K562 (cell line): ENCODE data around the gene PRPF8. TPM values are rescaled to one million over a fixed set of nuclear protein-coding genes. Genes with fewer than 3 reads are reported as not detected.

ENCODE experiments used
- BCOR ChIP-seq: fragments of 450-650 bp; IDR thresholded peaks from 2 replicates; pipeline ENCODE4 v1.6.1; 2016
- ILK ChIP-seq: fragments of 450-650 bp; IDR thresholded peaks from 2 replicates; pipeline ENCODE4 v1.6.1; 2016; ENCODE audit warnings: missing genetic modification characterization, low read depth, mild to moderate bottlenecking, missing compliant biosample characterization, moderate library complexity, borderline replicate concordance
- IRF2 ChIP-seq: sonication (generic); formaldehyde crosslinking; IDR thresholded peaks from 2 replicates; pipeline ENCODE4 v1.8.1; 2022; ENCODE audit warnings: mild to moderate bottlenecking, missing genetic modification reagents
- KAT2B ChIP-seq: IDR thresholded peaks from one replicate; pipeline ENCODE4 v1.6.1; 2012; ENCODE audit warnings: low read depth, mild to moderate bottlenecking, control low read depth, inconsistent platforms, low read length, moderate library complexity
- KDM2B ChIP-seq: fragments of 250-450 bp; sonication (Bioruptor Pico); IDR thresholded peaks from 2 replicates; pipeline ENCODE4 v1.8.0; 2021; ENCODE audit warnings: mild to moderate bottlenecking, moderate library complexity
- MAZ ChIP-seq, 2 experiments: fragments of 450-650 bp in 1 of 2; sonication (generic) in 1 of 2; formaldehyde crosslinking; IDR thresholded peaks in 1 of 2; conservative IDR thresholded peaks in 1 of 2; 2 replicates each; pipeline versions ENCODE4 v1.4.0 to v1.5.0; 2020; ENCODE audit warnings: mild to moderate bottlenecking in 1 of 2, missing genetic modification reagents in 1 of 2
- PHB2 ChIP-seq: fragments of 450-650 bp; IDR thresholded peaks from 2 replicates; pipeline ENCODE4 v1.6.1; 2017; ENCODE audit warnings: low read depth
- SAFB2 ChIP-seq: fragments of 200-400 bp; formaldehyde crosslinking; IDR thresholded peaks from 2 replicates; pipeline ENCODE4 v1.6.1; 2018; ENCODE audit warnings: borderline replicate concordance, low read length, low read depth, moderate library complexity; ENCODE audit not compliant: severe bottlenecking
- TAF7 ChIP-seq: fragments of 450-650 bp; IDR thresholded peaks from 2 replicates; pipeline ENCODE4 v1.6.1; 2016; ENCODE audit warnings: missing genetic modification characterization, missing compliant biosample characterization
- YY1 ChIP-seq, 3 experiments: IDR thresholded peaks; 2 replicates each; pipeline ENCODE4 v1.6.1; 2011; ENCODE audit warnings: low read length in 2 of 3, mild to moderate bottlenecking in 2 of 3, moderate library complexity in 2 of 3, borderline replicate concordance in 1 of 3, control low read depth in 1 of 3, low read depth in 1 of 3; ENCODE audit not compliant: insufficient read depth in 3 of 3, insufficient replicate concordance in 2 of 3, control insufficient read depth in 1 of 3, insufficient read length in 1 of 3; ENCODE audit errors: extremely low read depth in 1 of 3
- polyA plus RNA-seq, 8 experiments: library from polyadenylated mRNA; depleted of rRNA in 4 of 8; stranded (reverse) in 5 of 8; unstranded in 3 of 8; fragments of >200 nt; fragmentation: Nextera tagmentation in 2 of 8; fragmentation: Illumina TruSeq in 1 of 8; extraction: Ambion mirVana in 2 of 8; extraction: Trizol in 1 of 8; gene quantifications; 2 replicates each; pipeline versions ENCODE4 v1.2.1 to v1.2.3, GENCODE V29; 2011 to 2014; ENCODE audit warnings: inconsistent platforms in 1 of 8, missing spikeins in 1 of 8
- total RNA-seq, 7 experiments: library from RNA; depleted of rRNA in 6 of 7; stranded (reverse); fragments of >200 nt in 6 of 7; fragmentation: Illumina TruSeq in 2 of 7; extraction: Trizol in 2 of 7; gene quantifications; 2 replicates each; pipeline versions ENCODE4 v1.2.1 to v1.2.3, GENCODE V29; 2011 to 2021; ENCODE audit warnings: low replicate concordance in 1 of 7
- TF ChIP-seq, protein P1 (sequence below): sonication (generic); formaldehyde crosslinking; IDR thresholded peaks from 2 replicates; pipeline ENCODE4 v1.8.0; 2023; ENCODE audit warnings: mild to moderate bottlenecking, missing genetic modification reagents
- TF ChIP-seq, protein P2 (sequence below): sonication (generic); formaldehyde crosslinking; IDR thresholded peaks from 2 replicates; pipeline ENCODE4 v1.8.1; 2023; ENCODE audit warnings: mild to moderate bottlenecking, missing genetic modification reagents, moderate library complexity
- TF ChIP-seq, protein P3 (sequence below), 3 experiments: IDR thresholded peaks in 2 of 3; conservative IDR thresholded peaks in 1 of 3; 2 replicates each; pipeline ENCODE4 v1.5.1; 2011 to 2012; ENCODE audit warnings: low read length in 3 of 3, mild to moderate bottlenecking in 3 of 3, control low read depth in 2 of 3, improper control_type of control experiment in 1 of 3, inconsistent platforms in 1 of 3, low read depth in 1 of 3, mixed read lengths in 1 of 3, moderate library complexity in 1 of 3; ENCODE audit not compliant: insufficient read depth in 2 of 3

The PRPF8 gene
- total and polyA plus RNA-seq, 9 of the 15 experiments (the other 6 are each of a cell fraction or from before 2014, with no cell fraction given) = 64.3 to 294 (median 85.9) TPM

DNA sequence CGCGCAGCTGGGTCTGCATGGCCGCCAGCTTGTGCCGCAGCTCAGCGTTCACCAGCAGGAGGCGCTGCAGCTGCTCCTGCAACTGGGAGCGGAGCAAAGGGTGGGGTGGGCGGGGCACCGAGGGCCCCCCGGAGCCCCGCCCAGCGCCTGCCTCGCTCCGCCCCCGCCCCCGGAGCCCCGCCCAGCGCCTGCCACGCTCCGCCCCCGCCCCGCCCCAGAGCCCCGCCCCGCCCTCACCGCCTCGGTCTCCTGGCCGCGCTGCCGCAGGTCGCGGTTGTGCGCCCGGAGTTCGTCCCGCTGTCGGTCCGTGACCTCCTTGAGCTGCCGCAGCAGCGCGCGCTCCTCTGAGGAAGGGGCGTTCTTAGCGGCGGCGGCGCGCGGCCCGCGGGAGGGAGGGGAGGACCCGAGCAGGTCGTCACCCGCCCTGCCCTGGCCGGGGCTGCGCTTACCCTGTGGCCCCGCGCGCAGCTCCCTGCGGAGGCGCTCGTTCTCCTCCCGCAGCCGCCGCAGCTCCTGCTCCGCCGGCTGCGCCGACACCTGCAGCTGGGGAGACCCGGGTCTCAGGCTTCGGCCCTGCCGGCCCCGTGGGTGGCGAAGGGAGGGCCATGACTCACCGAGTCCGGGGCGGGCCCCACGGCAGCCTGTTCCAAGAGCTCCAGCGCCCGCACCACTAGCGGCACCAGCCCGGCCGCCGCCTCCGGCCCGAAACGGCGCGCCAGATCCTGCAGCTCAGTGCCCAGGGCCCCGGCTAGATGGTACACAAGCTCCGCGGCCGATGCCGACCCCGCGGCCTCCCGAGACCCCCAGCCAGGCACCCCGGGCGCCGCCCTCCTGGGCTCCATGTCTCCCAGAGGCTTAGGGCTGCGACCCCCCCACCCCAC is 35.5 kb downstream of the PRPF8 start (continued):
- TF ChIP-seq, protein P1, sequence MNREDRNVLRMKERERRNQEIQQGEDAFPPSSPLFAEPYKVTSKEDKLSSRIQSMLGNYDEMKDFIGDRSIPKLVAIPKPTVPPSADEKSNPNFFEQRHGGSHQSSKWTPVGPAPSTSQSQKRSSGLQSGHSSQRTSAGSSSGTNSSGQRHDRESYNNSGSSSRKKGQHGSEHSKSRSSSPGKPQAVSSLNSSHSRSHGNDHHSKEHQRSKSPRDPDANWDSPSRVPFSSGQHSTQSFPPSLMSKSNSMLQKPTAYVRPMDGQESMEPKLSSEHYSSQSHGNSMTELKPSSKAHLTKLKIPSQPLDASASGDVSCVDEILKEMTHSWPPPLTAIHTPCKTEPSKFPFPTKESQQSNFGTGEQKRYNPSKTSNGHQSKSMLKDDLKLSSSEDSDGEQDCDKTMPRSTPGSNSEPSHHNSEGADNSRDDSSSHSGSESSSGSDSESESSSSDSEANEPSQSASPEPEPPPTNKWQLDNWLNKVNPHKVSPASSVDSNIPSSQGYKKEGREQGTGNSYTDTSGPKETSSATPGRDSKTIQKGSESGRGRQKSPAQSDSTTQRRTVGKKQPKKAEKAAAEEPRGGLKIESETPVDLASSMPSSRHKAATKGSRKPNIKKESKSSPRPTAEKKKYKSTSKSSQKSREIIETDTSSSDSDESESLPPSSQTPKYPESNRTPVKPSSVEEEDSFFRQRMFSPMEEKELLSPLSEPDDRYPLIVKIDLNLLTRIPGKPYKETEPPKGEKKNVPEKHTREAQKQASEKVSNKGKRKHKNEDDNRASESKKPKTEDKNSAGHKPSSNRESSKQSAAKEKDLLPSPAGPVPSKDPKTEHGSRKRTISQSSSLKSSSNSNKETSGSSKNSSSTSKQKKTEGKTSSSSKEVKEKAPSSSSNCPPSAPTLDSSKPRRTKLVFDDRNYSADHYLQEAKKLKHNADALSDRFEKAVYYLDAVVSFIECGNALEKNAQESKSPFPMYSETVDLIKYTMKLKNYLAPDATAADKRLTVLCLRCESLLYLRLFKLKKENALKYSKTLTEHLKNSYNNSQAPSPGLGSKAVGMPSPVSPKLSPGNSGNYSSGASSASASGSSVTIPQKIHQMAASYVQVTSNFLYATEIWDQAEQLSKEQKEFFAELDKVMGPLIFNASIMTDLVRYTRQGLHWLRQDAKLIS (CRISPR knock-in tag) = peak; percentile 0; the same call in 1 of the 2 replicates
- TF ChIP-seq IRF2 (CRISPR knock-in tag) (no peak), MAZ (CRISPR knock-in tag; conservative IDR thresholded peaks at IDR 0.05 in 1 of 2, IDR thresholded peaks at IDR 0.05 in 1 of 2) (peak in 1 of 2 experiments; percentile 54; a peak in 2 of 4 replicates), ILK (tag) (no peak), YY1 (IDR thresholded peaks at IDR 0.05; ENCODE audit: borderline replicate concordance in 1 of 3, control insufficient read depth in 1 of 3, extremely low read depth in 1 of 3, insufficient read depth in 3 of 3, insufficient read length in 1 of 3, insufficient replicate concordance in 2 of 3, low read depth in 1 of 3, low read length in 2 of 3) (peak; percentile 32 to 91 (median 87)), SAFB2 (no peak), TAF7 (tag) (no peak), PHB2 (no peak), BCOR (no peak), KDM2B (CRISPR knock-in tag) (no peak; the same call in 1 of the 2 replicates), KAT2B (peak; percentile 27)
- TF ChIP-seq, protein P2, sequence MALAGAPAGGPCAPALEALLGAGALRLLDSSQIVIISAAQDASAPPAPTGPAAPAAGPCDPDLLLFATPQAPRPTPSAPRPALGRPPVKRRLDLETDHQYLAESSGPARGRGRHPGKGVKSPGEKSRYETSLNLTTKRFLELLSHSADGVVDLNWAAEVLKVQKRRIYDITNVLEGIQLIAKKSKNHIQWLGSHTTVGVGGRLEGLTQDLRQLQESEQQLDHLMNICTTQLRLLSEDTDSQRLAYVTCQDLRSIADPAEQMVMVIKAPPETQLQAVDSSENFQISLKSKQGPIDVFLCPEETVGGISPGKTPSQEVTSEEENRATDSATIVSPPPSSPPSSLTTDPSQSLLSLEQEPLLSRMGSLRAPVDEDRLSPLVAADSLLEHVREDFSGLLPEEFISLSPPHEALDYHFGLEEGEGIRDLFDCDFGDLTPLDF (CRISPR knock-in tag) = no peak; the same call in 1 of the 2 replicates
- TF ChIP-seq, protein P3, sequence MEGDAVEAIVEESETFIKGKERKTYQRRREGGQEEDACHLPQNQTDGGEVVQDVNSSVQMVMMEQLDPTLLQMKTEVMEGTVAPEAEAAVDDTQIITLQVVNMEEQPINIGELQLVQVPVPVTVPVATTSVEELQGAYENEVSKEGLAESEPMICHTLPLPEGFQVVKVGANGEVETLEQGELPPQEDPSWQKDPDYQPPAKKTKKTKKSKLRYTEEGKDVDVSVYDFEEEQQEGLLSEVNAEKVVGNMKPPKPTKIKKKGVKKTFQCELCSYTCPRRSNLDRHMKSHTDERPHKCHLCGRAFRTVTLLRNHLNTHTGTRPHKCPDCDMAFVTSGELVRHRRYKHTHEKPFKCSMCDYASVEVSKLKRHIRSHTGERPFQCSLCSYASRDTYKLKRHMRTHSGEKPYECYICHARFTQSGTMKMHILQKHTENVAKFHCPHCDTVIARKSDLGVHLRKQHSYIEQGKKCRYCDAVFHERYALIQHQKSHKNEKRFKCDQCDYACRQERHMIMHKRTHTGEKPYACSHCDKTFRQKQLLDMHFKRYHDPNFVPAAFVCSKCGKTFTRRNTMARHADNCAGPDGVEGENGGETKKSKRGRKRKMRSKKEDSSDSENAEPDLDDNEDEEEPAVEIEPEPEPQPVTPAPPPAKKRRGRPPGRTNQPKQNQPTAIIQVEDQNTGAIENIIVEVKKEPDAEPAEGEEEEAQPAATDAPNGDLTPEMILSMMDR (IDR thresholded peaks at IDR 0.05 in 2 of 3, conservative IDR thresholded peaks at IDR 0.05 in 1 of 3; ENCODE audit: insufficient read depth in 2 of 3, low read depth in 1 of 3, low read length in 3 of 3) = peak; percentile 68 to 99 (median 97)
